Measurements from ENCODE around the gene PAXIP1.

PAXIP1 gene

GRCh38 chr7:154896076-154896475 lies 106.8 kb downstream of the PAXIP1 start:
- no peaks in the 10 kb centered on the region for H3K27me3 ChIP-seq
- H3K9me3 ChIP-seq = no peaks in the 10 kb centered on the region
- H3K36me3 ChIP-seq = no peaks in the 10 kb centered on the region
- no peaks in the 10 kb centered on the region for H4K20me1 ChIP-seq
- H3K4me3 ChIP-seq = no peak overlapping the region
- H3K4me1 ChIP-seq = peaks cover 16% of the 10 kb centered on the region
- no peak overlapping the region for H3K4me2 ChIP-seq
- no peak overlapping the region for H3K9ac ChIP-seq
- H3K27ac ChIP-seq = no peak overlapping the region
- no peak for TF ChIP-seq Cebpa-rat (IDR thresholded peaks at IDR 0.05)

Data from BLaER1 (cell line).